Neuronal stem cell (in vitro differentiated cells): ENCODE measurements around the gene ELANE.
A peak's percentile ranks its signal among the peaks of the same experiment; 100 is the strongest.

Experiments used
- DNase-seq: peaks from one replicate; pipeline ENCODE4 v3.0.0-alpha.2; 2013; ENCODE audit warnings: low spot score
- H2AFZ ChIP-seq: one replicate; pipeline ENCODE4 v1.6.1; 2013; ENCODE audit warnings: mild to moderate bottlenecking, low read length, inconsistent platforms
- H2AK5ac ChIP-seq: 2 replicates; pipeline ENCODE4 v1.6.1; 2013; ENCODE audit warnings: low read depth, mild to moderate bottlenecking, inconsistent platforms, low read length, moderate library complexity, mixed read lengths
- H2BK120ac ChIP-seq: 2 replicates; pipeline ENCODE4 v1.6.1; 2013; ENCODE audit warnings: low read depth, mild to moderate bottlenecking, inconsistent platforms, low read length, moderate library complexity, mixed read lengths
- H2BK12ac ChIP-seq: one replicate; pipeline ENCODE4 v1.6.1; 2013; ENCODE audit warnings: low read length, inconsistent platforms
- H2BK15ac ChIP-seq: 2 replicates; pipeline ENCODE4 v1.6.1; 2013; ENCODE audit warnings: mild to moderate bottlenecking, low read length, inconsistent platforms, mixed read lengths
- H2BK5ac ChIP-seq: one replicate; pipeline ENCODE4 v1.6.1; 2013; ENCODE audit warnings: inconsistent platforms, mild to moderate bottlenecking, low read length, moderate library complexity
- H3K14ac ChIP-seq: one replicate; pipeline ENCODE4 v1.6.1; 2013; ENCODE audit warnings: low read length, inconsistent platforms
- H3K18ac ChIP-seq: 2 replicates; pipeline ENCODE4 v1.6.1; 2013; ENCODE audit warnings: low read length, inconsistent platforms
- H3K23ac ChIP-seq: 2 replicates; pipeline ENCODE4 v1.6.1; 2013; ENCODE audit warnings: low read depth, mild to moderate bottlenecking, mixed read lengths, low read length, inconsistent platforms; ENCODE audit not compliant: poor library complexity
- H3K27ac ChIP-seq: replicated peaks from 3 replicates; pipeline ENCODE4 v1.5.1; 2013; ENCODE audit warnings: low read length, inconsistent platforms
- H3K27me3 ChIP-seq, 3 experiments: 2 replicates each; pipeline ENCODE4 v1.6.1; 2013; ENCODE audit warnings: low read length in 3 of 3, mild to moderate bottlenecking in 2 of 3, inconsistent platforms in 1 of 3, low read depth in 1 of 3, mixed read lengths in 1 of 3, moderate library complexity in 1 of 3; ENCODE audit not compliant: control insufficient read depth in 3 of 3, insufficient read depth in 3 of 3
- H3K36me3 ChIP-seq, 2 donors: replicated peaks in 1 of 2; 2 replicates each; pipeline ENCODE4 v1.6.1; 2013; ENCODE audit warnings: low read length in 2 of 2; ENCODE audit not compliant: control insufficient read depth in 2 of 2, insufficient read depth in 2 of 2
- H3K4ac ChIP-seq: 2 replicates; pipeline ENCODE4 v1.6.1; 2013; ENCODE audit warnings: inconsistent platforms, mild to moderate bottlenecking, low read length, moderate library complexity
- H3K4me1 ChIP-seq, 2 donors: 1 replicate in 1 of 2; 2 replicates in 1 of 2; pipeline ENCODE4 v1.6.1; 2013; ENCODE audit warnings: low read length in 2 of 2, low read depth in 1 of 2; ENCODE audit not compliant: control insufficient read depth in 2 of 2, insufficient read depth in 1 of 2
- H3K4me2 ChIP-seq: one replicate; pipeline ENCODE4 v1.6.1; 2013; ENCODE audit warnings: mild to moderate bottlenecking, low read length, inconsistent platforms; ENCODE audit not compliant: insufficient read depth, poor library complexity, severe bottlenecking
- H3K4me3 ChIP-seq, 2 donors: 2 replicates each; pipeline ENCODE4 v1.5.1; 2013; ENCODE audit warnings: low read length in 2 of 2, mild to moderate bottlenecking in 2 of 2, inconsistent platforms in 1 of 2, moderate library complexity in 1 of 2
- H3K79me1 ChIP-seq: one replicate; pipeline ENCODE4 v1.6.1; 2013; ENCODE audit warnings: low read depth, mild to moderate bottlenecking, inconsistent platforms, low read length, moderate library complexity
- H3K9ac ChIP-seq: one replicate; pipeline ENCODE4 v1.6.1; 2013; ENCODE audit warnings: mild to moderate bottlenecking, low read depth, low read length, inconsistent platforms; ENCODE audit not compliant: poor library complexity
- H3K9me3 ChIP-seq, 2 donors: replicated peaks in 1 of 2; 2 replicates each; pipeline versions ENCODE3 to v1.6.1; 2013; ENCODE audit warnings: low read length in 2 of 2, mild to moderate bottlenecking in 2 of 2, inconsistent platforms in 1 of 2, low read depth in 1 of 2, mixed read lengths in 1 of 2, moderate library complexity in 1 of 2; ENCODE audit not compliant: control insufficient read depth in 2 of 2, insufficient read depth in 1 of 2
- H4K8ac ChIP-seq: one replicate; pipeline ENCODE4 v1.6.1; 2013; ENCODE audit warnings: low read depth, mild to moderate bottlenecking, inconsistent platforms, low read length, moderate library complexity
- H4K91ac ChIP-seq: one replicate; pipeline ENCODE4 v1.6.1; 2013; ENCODE audit warnings: low read length, low read depth, mild to moderate bottlenecking, inconsistent platforms; ENCODE audit not compliant: poor library complexity
- WGBS, 2 donors: extraction: QIAGEN DNeasy Blood & Tissue Kit; methylation state at CpG; one replicate each; pipeline ENCODE4 v1.1.7; 2013; ENCODE audit warnings: missing lambda C conversion rate in 2 of 2, mixed read lengths in 1 of 2; ENCODE audit not compliant: insufficient read length in 2 of 2, insufficient replicate concordance in 1 of 2; ENCODE audit errors: extremely low coverage in 2 of 2; 5-methylcytosine and 5-hydroxymethylcytosine counted together

ELANE gene

DNA sequence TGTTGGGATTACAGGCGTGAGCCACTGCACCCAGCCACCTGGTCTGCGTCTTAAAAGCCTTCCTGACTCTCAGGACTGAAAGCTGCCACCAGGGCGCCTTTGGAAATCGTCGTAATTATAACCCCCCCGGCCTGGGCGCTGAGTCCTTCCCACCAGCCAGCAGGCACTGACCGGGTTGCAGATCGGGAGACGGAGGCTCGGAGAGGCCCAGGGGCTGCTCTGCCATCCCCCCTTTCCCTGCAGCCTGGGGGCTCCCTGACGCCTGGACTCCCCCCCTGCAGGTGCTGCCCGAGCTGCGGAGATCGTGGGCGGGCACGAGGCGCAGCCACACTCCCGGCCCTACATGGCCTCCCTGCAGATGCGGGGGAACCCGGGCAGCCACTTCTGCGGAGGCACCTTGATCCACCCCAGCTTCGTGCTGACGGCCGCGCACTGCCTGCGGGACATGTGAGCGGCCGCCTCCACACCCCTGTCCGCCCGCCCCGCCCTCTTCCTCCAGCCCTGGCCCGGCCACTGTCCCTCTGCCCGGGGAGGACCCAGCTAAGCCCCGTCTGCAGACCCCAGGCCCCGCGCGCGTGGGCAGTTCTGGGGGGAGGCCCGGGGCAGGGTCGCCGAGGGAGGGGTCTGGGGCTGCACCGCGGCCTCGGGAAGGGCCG lies 8.8 kb upstream of the ELANE start:
- no peaks in the 10 kb centered on the region for H3K36me3 ChIP-seq
- H4K8ac ChIP-seq, result peak overlapping the region; percentile 43
- H2BK120ac ChIP-seq, result peak overlapping the region; percentile 72
- H3K27ac ChIP-seq, result no peak overlapping the region
- H4K91ac ChIP-seq, result no peak overlapping the region
- H3K23ac ChIP-seq, result no peak overlapping the region
- H3K4me3 ChIP-seq, result peak overlapping the region in 1 of 2 donors; percentile 70
- WGBS, 2 donors, result no CpG with 5 or more reads among the region's 46 CpGs
- H3K4me2 ChIP-seq, result peak overlapping the region; percentile 69
- H3K9me3 ChIP-seq, result no peaks in the 10 kb centered on the region
- peak overlapping the region; percentile 95 for H3K4ac ChIP-seq
- H2AFZ ChIP-seq, result peak overlapping the region; percentile 85
- no peak for DNase-seq
- no peak overlapping the region for H2BK5ac ChIP-seq
- H3K14ac ChIP-seq, result no peak overlapping the region
- peaks cover 0 to 55% (median 13%) of the 10 kb centered on the region in 3 experiments for H3K27me3 ChIP-seq
- H3K79me1 ChIP-seq, result peaks cover 2% of the 10 kb centered on the region
- H2AK5ac ChIP-seq, result peak overlapping the region; percentile 94
- peaks cover 9 to 13% of the 10 kb centered on the region in 2 donors for H3K4me1 ChIP-seq
- H2BK15ac ChIP-seq, result peak overlapping the region; percentile 94
- peak overlapping the region; percentile 98 for H3K18ac ChIP-seq
- H3K9ac ChIP-seq, result peak overlapping the region; percentile 77
- H2BK12ac ChIP-seq, result peak overlapping the region; percentile 58

DNA sequence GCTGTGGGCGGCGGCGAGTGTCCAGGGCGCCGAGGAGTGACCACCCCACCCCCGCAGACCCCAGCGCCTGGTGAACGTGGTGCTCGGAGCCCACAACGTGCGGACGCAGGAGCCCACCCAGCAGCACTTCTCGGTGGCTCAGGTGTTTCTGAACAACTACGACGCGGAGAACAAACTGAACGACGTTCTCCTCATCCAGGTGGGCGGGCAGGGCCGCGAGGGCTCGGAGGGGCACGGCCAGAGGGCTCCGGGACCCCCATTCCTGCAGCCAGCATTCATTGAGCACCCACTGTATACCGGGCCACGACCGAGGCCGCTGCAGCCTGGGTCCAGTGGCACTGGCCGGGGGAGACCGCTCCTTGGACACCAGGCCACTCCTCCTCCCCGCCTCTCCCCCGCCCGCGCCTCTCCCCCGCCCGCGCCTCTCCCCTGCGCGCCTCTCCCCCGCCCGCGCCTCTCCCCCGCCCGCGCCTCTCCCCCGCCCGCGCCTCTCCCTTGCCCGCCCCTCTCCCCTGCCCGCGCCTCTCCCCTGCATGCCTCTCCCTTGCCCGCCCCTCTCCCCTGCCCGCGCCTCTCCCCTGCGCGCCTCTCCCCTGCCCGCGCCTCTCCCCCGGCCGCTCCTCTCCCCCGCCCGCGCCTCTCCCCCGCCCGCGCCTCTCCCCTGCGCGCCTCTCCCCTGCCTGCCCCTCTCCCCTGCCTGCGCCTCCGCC lies 8.1 kb upstream of the ELANE start:
- H3K23ac ChIP-seq, result no peak overlapping the region
- peak overlapping the region; percentile 95 for H3K4ac ChIP-seq
- H3K4me3 ChIP-seq, result peak overlapping the region in 1 of 2 donors; percentile 70
- H3K14ac ChIP-seq, result peak overlapping the region; percentile 38
- H4K8ac ChIP-seq, result peak overlapping the region; percentile 17
- no peak overlapping the region for H4K91ac ChIP-seq
- peak overlapping the region; percentile 94 for H2BK15ac ChIP-seq
- H2BK120ac ChIP-seq, result peak overlapping the region; percentile 72
- no peaks in the 10 kb centered on the region for H3K9me3 ChIP-seq
- H3K4me2 ChIP-seq, result peak overlapping the region; percentile 69
- H3K9ac ChIP-seq, result peak overlapping the region; percentile 77
- peaks cover 0 to 55% (median 13%) of the 10 kb centered on the region in 3 experiments for H3K27me3 ChIP-seq
- peak overlapping the region; percentile 85 for H2AFZ ChIP-seq
- H3K4me1 ChIP-seq, result peaks cover 9 to 13% of the 10 kb centered on the region in 2 donors
- H3K79me1 ChIP-seq, result peaks cover 2% of the 10 kb centered on the region
- H3K36me3 ChIP-seq, result no peaks in the 10 kb centered on the region
- peak overlapping the region; percentile 98 for H3K18ac ChIP-seq
- peak overlapping the region; percentile 94 for H2AK5ac ChIP-seq
- no peak overlapping the region for H3K27ac ChIP-seq
- WGBS, 2 donors, result no CpG with 5 or more reads among the region's 70 CpGs
- DNase-seq, result no peak
- H2BK12ac ChIP-seq, result peak overlapping the region; percentile 98
- no peak overlapping the region for H2BK5ac ChIP-seq

DNA sequence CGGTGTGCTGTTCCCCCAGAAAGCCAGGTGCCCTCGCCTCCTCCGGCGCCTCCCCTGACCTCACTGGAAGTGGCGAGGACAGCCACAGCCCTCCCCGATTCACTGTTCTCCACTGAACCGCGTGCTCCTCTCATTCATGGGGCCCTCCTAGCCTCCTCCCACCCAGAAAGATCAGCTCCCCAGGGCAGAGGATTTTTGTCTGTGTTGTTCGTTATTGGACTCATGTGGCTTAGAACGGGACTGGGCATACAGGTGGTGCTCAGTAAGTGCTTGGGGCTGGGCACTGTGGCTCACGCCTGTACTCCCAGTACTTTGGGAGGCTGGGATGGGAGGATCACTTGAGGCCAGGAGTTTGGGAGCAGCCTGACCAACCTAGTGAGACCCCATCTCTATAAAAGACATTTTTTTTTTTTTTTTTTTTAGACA lies 7.5 kb upstream of the ELANE start:
- Histone ChIP-seq H4K91ac (no peak overlapping the region), H3K18ac (peak overlapping the region; percentile 57), H2BK5ac (no peak overlapping the region), H4K8ac (no peak overlapping the region), H2AFZ (no peak overlapping the region), H3K4me1 (peaks cover 9 to 13% of the 10 kb centered on the region in 2 donors), H3K79me1 (peaks cover 2% of the 10 kb centered on the region), H3K27ac (no peak overlapping the region), H3K4me2 (peak overlapping the region; percentile 11), H3K14ac (no peak overlapping the region), H2AK5ac (no peak overlapping the region), H3K23ac (no peak overlapping the region), H2BK12ac (peak overlapping the region; percentile 98), H3K36me3 (no peaks in the 10 kb centered on the region), H3K9ac (no peak overlapping the region), H2BK15ac (no peak overlapping the region), H3K9me3 (no peaks in the 10 kb centered on the region), H3K4ac (no peak overlapping the region), H3K27me3 (peaks cover 0 to 54% (median 13%) of the 10 kb centered on the region in 3 experiments), H2BK120ac (no peak overlapping the region), H3K4me3 (no peak overlapping the region)
- WGBS, 2 donors, result no CpG with 5 or more reads among the region's 11 CpGs
- DNase-seq, result no peak
